Measurements from ENCODE around the gene DRAP1.

Gene DRAP1

DNA sequence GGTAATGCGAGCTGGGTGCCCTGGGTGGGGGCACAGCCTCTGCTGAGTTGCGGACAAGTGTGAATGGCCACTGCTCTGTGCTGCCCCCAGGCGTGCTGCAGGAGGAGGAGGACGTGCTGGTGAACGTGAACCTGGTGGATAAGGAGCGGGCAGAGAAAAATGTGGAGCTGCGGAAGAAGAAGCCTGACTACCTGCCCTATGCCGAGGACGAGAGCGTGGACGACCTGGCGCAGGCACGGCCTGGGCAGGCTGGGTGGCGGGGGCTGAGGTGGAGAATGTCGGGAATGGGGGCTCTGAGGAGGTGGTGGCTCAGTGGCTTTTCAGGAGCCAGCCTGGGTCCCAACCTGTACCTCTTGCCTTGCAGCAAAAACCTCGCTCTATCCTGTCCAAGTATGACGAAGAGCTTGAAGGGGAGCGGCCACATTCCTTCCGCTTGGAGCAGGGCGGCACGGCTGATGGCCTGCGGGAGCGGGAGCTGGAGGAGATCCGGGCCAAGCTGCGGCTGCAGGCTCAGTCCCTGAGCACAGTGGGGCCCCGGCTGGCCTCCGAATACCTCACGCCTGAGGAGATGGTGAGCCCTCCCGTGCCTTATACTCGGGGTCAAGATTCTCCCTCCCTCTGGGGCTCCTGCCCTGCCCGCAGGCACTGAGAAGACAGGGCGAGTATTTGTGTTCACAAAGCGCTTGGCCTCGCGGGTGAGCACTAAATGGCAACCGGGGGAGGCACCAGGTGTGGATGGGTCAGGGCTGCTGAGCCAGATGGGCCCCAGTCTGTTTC is 46.9 kb downstream of the DRAP1 start:
- no peak for DNase-seq

DNA sequence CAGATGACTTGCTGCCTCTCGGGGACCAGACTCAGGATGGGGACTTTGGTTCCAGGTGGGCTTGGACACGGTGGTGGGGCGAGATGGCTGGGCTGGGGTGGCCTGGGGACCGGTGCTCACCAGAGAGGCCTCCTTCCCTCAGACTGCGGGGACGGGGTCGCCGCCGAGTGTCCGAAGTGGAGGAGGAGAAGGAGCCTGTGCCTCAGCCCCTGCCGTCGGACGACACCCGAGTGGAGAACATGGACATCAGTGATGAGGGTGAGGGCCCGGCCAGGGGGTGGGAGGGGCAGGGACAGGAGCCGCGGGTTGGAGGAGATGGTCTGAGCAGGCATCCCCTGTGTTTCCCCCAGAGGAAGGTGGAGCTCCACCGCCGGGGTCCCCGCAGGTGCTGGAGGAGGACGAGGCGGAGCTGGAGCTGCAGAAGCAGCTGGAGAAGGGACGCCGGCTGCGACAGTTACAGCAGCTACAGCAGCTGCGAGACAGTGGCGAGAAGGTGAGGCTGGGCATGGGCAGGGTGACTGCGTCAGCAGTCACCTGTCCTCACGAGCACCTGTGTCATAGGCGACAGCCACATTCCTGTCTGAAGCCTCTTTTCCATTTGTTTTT is 48.2 kb downstream of the DRAP1 start:
- DNase-seq, result no peak

DNA sequence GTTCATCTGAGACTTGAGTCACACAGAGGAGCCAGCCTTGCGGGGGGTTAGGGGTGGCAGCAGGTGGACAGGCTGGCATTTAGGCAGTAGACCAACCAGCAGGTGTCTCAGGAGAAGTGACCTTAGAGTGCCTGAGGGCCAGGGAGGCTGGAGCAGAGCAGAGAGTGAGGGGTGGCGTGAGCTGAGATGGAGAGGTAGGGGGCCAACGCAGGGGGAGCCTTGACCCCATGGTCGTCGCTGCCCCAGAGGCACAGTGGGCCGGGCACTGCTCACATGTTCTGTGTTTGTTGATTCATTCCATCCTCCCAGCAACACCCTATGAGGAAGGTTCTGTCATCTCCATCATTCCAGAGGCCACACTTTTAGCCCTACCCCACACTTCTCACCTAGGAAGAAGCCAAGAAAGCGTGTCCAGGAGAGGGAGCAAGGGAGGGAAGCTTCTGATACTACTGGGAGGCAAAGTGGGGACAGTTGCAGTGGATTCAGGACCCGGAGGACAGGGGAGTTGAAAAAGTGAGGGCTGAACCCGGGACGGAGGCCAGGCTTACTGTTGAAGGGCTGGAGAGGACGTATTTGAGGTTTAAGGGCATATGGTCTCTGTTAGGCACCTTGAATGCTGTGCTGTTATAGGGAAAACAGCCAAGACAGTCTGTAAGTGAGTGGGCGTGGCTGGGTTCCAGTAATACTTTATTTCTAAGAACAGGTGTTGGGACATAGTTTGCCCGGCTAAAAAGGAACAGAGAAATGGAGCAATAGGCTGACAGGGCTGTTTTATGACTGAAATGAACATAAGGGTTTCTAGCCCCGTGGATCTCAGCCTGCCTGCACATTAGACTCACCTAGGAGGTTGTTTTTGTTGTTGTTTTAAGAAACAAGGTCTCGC is 49.6 kb downstream of the DRAP1 start:
- no peak for DNase-seq

All from activated CD8-positive, alpha-beta memory T cell treated with anti-CD3 and anti-CD28 coated beads, Interleukin-2, amount 50 U/mL, for 4 hours (primary cell).